ENCODE measurements around the gene NEK9.

DNA sequence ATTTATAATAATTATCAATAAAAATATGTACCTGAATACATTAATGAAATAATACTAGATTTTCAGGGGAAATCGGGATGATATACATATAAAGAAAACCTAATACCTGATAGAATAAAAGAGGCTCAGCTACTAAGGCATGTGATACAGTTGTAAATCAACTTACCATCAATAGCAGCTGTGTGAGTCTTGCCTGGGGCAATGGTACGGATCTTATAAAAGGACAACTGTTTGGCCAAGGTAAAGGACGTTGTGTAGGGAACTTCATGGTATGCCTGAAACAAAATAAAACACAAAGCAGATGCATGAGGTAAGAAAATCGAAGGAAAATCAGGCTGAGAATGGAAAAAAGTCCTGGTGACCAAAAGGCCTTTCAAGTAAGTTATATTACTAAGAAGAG lies 25.4 kb downstream of the NEK9 start:
- no peak for TF ChIP-seq CTCF (IDR thresholded peaks at IDR 0.05)
- no peak for TF ChIP-seq EZH2phosphoT487 (IDR thresholded peaks at IDR 0.05)
- TF ChIP-seq EZH2 (IDR thresholded peaks at IDR 0.05): no peak

Data from neural progenitor cell (in vitro differentiated cells).